GM13977 (cell line): ENCODE data around the gene FAM78B.

Experiments used
- DNase-seq: peaks from one replicate; pipeline ENCODE4 v3.0.0; 2012; ENCODE audit warnings: low spot score
- CTCF ChIP-seq: IDR thresholded peaks from 2 replicates; pipeline ENCODE4 v1.5.1; 2012; ENCODE audit warnings: mild to moderate bottlenecking, control low read depth; ENCODE audit not compliant: insufficient read depth; ENCODE audit errors: extremely low read depth, missing control alignments
- in situ Hi-C: fragments of 300-500 bp; cut with MboI; formaldehyde crosslinking; loops from one replicate; pipeline ENCODE4 v1.12.0; 2022; ENCODE audit warnings: low sequenced_read_pairs, low pct_unique_long_range_greater_than_20kb, mixed read lengths, inconsistent platforms; ENCODE audit not compliant: unreplicated experiment

FAM78B gene

GRCh38 chr1:166020210-166020609 is 146.6 kb downstream of the FAM78B start:
- in situ Hi-C loops = no loop called here
- no peak for TF ChIP-seq CTCF

More at GRCh38 chr1:166020210-166020609, 146.6 kb downstream of the FAM78B start:
- DNase-seq = no peak
